LoVo (cell line): Measurements from ENCODE around the gene ANXA6.

Experiments used
- DNase-seq: peaks from one replicate; pipeline ENCODE4 v3.0.0-alpha.2; 2016; ENCODE audit warnings: low spot score

ANXA6 gene

GRCh38 chr5:151080613-151081430 is 76.8 kb downstream of the ANXA6 start, which contains the start of gene TNIP1:
TSS of gene TNIP1 (minus strand) at chr5:151081034. CDS start at chr5:151065095, 15,939 bp downstream.
- peak; percentile 94 for DNase-seq

GRCh38 chr5:151079838-151080612 is 77.6 kb downstream of the ANXA6 start:
- no peak for DNase-seq

DNA sequence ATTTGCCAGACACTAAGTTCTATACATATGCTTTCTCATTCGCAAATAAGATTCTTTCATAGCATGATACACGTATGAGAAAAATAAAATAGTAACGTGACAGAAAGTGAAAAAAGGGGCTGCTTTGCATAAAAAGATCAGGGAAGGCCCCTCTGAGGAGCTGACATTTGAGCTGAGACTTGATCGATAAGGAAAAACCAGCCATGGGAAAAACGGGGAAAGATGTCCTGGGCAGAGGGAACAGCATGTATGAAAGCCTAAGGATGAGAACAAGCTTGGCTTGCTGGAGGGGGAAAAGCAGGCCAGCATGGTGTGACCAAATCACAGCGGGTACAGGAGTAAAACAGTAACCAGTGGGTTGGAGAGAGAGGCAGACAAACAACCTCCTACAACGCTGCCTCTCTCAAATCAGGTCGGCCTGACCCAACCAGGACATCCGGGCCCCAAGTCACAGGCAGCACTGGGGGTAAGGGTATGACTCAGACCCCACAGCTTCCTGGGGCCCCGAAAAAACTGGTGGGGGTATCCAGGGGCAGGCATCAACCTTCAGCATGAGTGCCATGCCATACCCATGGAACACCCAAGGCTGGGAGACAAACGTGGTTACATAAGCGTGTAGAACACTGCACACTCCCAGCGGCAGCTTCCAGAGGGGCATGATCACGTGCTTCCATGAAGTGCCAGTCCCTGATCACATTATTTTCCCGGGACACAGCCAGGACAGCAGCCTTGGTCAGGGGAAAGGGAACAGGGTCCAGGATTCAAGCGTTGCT is 78.9 kb downstream of the ANXA6 start:
- no peak for DNase-seq

DNA sequence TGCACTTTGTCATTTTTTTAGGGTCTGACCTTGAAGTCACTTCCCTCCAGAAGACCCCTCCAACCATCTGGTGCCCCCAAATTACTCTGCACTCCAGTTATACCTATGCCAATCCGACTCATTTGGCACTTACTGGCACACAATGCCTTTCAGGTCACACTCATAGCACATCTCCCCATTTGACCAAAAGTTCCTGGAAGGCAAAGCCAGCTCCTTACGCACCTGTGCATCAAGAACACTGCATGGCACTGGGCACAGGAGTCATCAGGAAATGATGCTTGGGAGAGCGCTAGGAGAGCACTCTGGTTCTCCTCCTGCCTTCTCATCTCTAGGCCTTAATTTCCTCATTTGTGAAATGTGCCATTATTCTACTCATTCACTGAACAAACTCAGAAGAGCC is 79.6 kb downstream of the ANXA6 start:
- DNase-seq = no peak

DNA sequence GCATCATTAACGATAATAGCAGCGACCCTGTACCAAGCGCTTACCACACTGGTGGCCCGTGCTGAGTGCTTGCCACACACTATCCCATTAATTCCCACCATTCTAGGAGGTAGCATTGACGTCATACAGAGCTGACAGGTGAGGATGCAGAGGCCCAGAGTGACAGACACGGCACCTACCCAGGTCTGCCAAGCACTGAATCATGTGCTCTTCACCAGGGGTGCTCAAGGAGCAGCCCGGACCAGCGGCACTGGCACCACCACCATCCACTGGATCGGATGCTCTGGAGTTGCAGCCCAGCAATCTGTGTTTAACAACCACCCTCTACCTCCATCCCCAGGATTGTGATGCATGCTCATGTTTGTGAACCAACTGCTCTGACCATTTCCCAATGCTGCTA is 80.2 kb downstream of the ANXA6 start:
- no peak for DNase-seq

DNA sequence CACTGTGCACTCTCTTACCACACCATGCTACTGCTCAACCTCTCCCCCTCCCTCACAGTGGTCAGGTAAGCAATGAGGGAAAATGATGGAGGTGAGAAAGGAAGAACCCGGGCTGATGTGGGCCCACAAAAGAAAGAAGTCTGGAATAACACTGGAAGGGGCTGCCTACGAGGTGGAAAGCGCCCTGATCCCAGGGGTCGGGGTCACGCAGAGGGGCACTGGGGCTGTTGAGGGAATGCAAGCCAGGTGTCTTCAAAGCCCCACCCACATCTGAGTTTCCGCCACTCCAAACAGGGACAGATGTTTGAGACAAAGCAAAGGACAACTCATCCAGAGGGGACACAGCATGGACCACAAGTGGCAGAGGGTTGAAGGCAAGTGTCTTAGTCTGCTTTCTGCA is 81.0 kb downstream of the ANXA6 start:
- DNase-seq = no peak

GRCh38 chr5:151075698-151076331 is 81.8 kb downstream of the ANXA6 start:
- DNase-seq = peak; percentile 25

GRCh38 chr5:151074557-151074956 is 83.0 kb downstream of the ANXA6 start:
- no peak for DNase-seq

- no peak for DNase-seq
These were observed 84.3 kb downstream of the ANXA6 start for GRCh38 chr5:151073280-151073679.

- DNase-seq = no peak
These were observed 85.0 kb downstream of the ANXA6 start for GRCh38 chr5:151072630-151073025.

DNA sequence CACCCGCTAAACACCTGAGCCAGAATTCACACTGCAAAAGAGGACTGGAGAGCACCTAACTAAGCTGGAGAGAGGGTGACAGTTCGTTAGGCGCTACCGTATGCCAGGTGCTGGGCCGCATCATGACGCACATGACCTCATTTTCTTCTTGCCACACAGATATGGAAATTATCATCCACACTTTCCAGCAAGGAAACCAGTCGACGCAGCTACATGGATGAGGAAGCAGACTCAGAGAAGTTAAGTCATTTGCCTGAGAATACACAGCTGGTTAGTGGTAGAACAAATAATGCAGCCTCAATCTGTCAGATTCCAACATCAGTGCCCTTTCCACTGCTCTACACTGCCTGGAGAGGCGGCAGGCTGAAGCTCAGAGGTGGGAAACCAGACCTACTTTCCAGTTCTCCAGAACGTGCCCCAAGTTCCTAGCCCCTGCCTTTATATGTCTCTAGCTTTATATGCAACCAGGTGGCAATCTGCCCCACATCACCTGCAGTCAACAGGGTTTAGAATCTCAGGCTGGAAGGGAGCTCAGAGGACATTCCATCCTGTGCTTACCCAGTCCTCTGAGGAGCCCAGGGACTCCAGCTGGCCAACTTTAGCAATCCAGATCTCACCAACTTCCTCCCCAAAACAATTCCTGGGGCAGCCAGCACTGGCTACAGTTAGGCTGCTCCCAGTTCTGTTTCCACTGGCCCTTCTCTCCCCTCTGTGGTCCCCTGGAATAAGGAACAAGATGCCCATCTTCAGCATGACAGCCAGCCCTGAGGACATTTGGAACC is 85.5 kb downstream of the ANXA6 start:
- no peak for DNase-seq

DNA sequence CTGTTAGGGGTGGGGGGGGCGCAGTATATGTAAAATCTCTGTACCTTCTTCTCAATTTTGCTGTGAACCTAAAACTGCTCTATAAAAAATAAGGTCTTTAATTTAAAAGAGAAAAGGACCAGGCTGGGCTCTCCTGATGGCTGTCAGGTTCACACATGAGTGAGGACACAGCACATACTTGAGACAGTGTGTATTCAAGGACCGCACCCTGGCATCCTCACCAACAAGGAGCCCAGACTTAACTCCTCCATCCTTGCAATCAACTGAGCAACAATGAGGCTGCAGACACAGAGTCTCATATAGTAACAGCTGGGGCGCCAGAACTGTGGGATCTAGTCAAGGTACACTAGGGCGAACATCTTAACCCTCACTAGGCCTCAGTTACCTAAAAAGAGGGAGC is 86.6 kb downstream of the ANXA6 start:
- DNase-seq = no peak

- no peak for DNase-seq
These were observed 87.1 kb downstream of the ANXA6 start for GRCh38 chr5:151070449-151070848.

- no peak for DNase-seq
These were observed 89.0 kb downstream of the ANXA6 start for GRCh38 chr5:151068433-151069197.

- no peak for DNase-seq
These were observed 89.7 kb downstream of the ANXA6 start for GRCh38 chr5:151067632-151068432.

- DNase-seq = no peak
These were observed 90.7 kb downstream of the ANXA6 start for GRCh38 chr5:151066920-151067319.

DNA sequence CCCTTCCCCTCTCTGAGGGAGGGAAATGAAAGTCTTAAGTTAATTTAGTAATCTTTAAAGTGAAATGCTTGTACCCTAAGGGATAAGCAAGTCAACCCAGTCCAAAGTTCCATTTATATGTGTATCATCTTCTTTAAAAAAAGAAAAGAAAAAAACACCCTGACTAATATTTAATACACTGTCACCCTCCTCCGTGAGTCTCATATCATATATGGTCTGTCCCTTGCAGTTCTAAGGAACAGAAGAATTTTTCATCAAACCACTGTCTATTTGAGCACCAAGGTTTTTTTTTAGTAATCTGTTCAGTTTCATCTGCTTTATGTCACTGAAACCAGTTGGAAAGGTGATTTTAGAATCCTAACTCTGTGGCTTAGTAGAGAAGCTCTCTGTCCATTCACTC is 92.0 kb downstream of the ANXA6 start:
- DNase-seq = no peak

DNA sequence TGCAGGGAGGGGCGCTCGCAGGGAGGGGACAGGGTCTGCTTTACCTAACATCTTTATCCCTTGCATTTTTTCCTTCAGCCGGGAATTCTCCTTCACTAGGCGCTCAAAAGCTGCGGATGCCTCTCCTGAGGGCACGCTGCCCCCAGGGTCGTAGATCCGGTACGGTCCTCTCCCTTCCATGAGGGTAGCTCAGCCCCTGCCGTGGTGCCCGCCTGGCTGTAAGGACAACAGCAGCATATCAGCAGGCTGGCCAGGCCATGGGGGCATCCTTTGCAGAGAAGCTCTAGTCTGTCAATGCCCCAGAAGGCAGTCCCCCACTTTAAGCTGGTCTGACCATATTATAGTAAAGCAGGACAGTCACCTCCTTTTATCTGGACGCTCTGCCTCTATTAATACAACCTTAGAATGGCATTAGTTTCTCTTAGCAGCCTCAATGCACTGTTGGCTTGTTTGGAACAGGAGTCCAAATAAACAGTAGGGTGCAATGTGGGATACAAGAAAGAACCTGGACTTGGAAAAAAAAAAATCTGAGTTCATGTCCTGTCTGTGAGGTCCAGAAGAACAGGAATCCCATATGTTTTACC is 92.6 kb downstream of the ANXA6 start:
- DNase-seq = no peak
